ENCODE data around the gene ADGRG2.

GRCh38 chrX:19096586-19096985, 25.7 kb downstream of the ADGRG2 start:
- TF ChIP-seq CTCF (IDR thresholded peaks at IDR 0.05) (no peak), EZH2 (IDR thresholded peaks at IDR 0.05; ENCODE audit: borderline replicate concordance, insufficient read depth, low read depth, low read length, poor library complexity, severe bottlenecking) (no peak)

Data from B cell (primary cell).